GM23338 (cell line): ENCODE data around the gene AR. TPM values are rescaled to one million over a fixed set of nuclear protein-coding genes. Genes with fewer than 3 reads are reported as not detected.

Experiments used
- ATAC-seq: fragments of 200-7000 bp; cut with Tn5 transposase; 3 replicates; pipeline ENCODE4 v1.9.1; 2020
- DNase-seq: peaks from one replicate; pipeline ENCODE4 v3.0.0-alpha.2; 2015; ENCODE audit warnings: low spot score
- H2AFZ ChIP-seq: fragments of 200-600 bp; sonication (generic); 2 replicates; pipeline ENCODE4 v1.8.0; 2016; ENCODE audit warnings: antibody characterized with exemption, mild to moderate bottlenecking, moderate library complexity
- H3F3A ChIP-seq: fragments of 200-600 bp; sonication (generic); replicated peaks from 2 replicates; pipeline ENCODE4 v1.8.0; 2017; ENCODE audit warnings: antibody characterized with exemption, mixed run types, low read depth
- H3K27ac ChIP-seq: fragments of 200-600 bp; sonication (generic); 2 replicates; pipeline ENCODE4 v1.6.1; 2016; ENCODE audit warnings: low read depth
- H3K27me3 ChIP-seq: fragments of 200-600 bp; sonication (generic); 2 replicates; pipeline ENCODE4 v1.8.0; 2016; ENCODE audit warnings: mild to moderate bottlenecking, mixed run types, moderate library complexity; ENCODE audit not compliant: insufficient read depth
- H3K36me3 ChIP-seq: fragments of 200-600 bp; sonication (generic); 2 replicates; pipeline ENCODE4 v1.8.0; 2016; ENCODE audit warnings: mild to moderate bottlenecking; ENCODE audit not compliant: insufficient read depth
- H3K4me1 ChIP-seq: fragments of 200-600 bp; sonication (generic); 2 replicates; pipeline ENCODE4 v1.8.0; 2016; ENCODE audit warnings: mild to moderate bottlenecking, moderate library complexity; ENCODE audit not compliant: insufficient read depth
- H3K4me2 ChIP-seq: fragments of 200-600 bp; sonication (generic); 2 replicates; pipeline ENCODE4 v1.7.1; 2017; ENCODE audit warnings: mixed run types
- H3K4me3 ChIP-seq: fragments of 200-600 bp; sonication (generic); 2 replicates; pipeline ENCODE4 v1.6.1; 2016; ENCODE audit warnings: mixed run types
- H3K79me2 ChIP-seq: fragments of 200-600 bp; sonication (generic); replicated peaks from 2 replicates; pipeline ENCODE4 v1.8.0; 2017; ENCODE audit warnings: mild to moderate bottlenecking; ENCODE audit not compliant: insufficient read depth
- H3K9me2 ChIP-seq: fragments of 200-600 bp; sonication (generic); 2 replicates; pipeline ENCODE4 v1.8.0; 2017; ENCODE audit not compliant: insufficient read depth
- H4K20me1 ChIP-seq: fragments of 200-600 bp; sonication (generic); replicated peaks from 2 replicates; pipeline ENCODE4 v1.8.0; 2017; ENCODE audit warnings: mild to moderate bottlenecking; ENCODE audit not compliant: insufficient read depth
- H3K27ac Mint-ChIP-seq: 2 replicates; pipeline ENCODE4 v1.8.0; 2020; ENCODE audit warnings: inconsistent platforms, mild to moderate bottlenecking, moderate library complexity, mixed read lengths
- H3K27me3 Mint-ChIP-seq: 3 replicates; pipeline ENCODE4 v1.8.0; 2022; ENCODE audit warnings: low read depth, mild to moderate bottlenecking, moderate library complexity, mixed read lengths, inconsistent platforms; ENCODE audit not compliant: insufficient read depth, poor library complexity
- H3K36me3 Mint-ChIP-seq: 3 replicates; pipeline ENCODE4 v1.8.0; 2021; ENCODE audit warnings: low read depth, mild to moderate bottlenecking, inconsistent platforms, moderate library complexity, mixed read lengths
- H3K4me1 Mint-ChIP-seq: 3 replicates; pipeline ENCODE4 v1.8.0; 2020; ENCODE audit warnings: mild to moderate bottlenecking, inconsistent platforms, mixed read lengths
- H3K4me3 Mint-ChIP-seq: 3 replicates; pipeline ENCODE4 v1.8.0; 2021; ENCODE audit warnings: moderate library complexity, mild to moderate bottlenecking, inconsistent platforms, mixed read lengths
- H3K9me3 Mint-ChIP-seq: 3 replicates; pipeline ENCODE4 v1.8.0; 2020; ENCODE audit warnings: moderate library complexity, mild to moderate bottlenecking, inconsistent platforms, mixed read lengths
- CREB1 ChIP-seq: fragments of 250-450 bp; sonication (Bioruptor Pico); IDR thresholded peaks from 2 replicates; pipeline ENCODE4 v1.5.0; 2020; ENCODE audit warnings: low read depth, mild to moderate bottlenecking, moderate library complexity
- CTCF ChIP-seq, 2 experiments: fragments of 200-600 bp in 1 of 2; sonication (generic) in 1 of 2; conservative IDR thresholded peaks; 2 replicates each; pipeline versions ENCODE4 v1.5.1 to v1.6.1; 2016 to 2017; ENCODE audit warnings: antibody characterized with exemption in 2 of 2, low read depth in 2 of 2, mild to moderate bottlenecking in 2 of 2, moderate library complexity in 1 of 2
- EZH2 ChIP-seq: fragments of 200-600 bp; sonication (generic); IDR thresholded peaks from one replicate; pipeline ENCODE4 v1.8.0; 2017; ENCODE audit warnings: antibody characterized with exemption, mild to moderate bottlenecking, low read depth; ENCODE audit not compliant: unreplicated experiment
- EZH2phosphoT487 ChIP-seq: fragments of 200-600 bp; sonication (generic); IDR thresholded peaks from one replicate; pipeline ENCODE4 v1.8.1; 2018; ENCODE audit warnings: antibody characterized with exemption; ENCODE audit not compliant: unreplicated experiment
- JUNB ChIP-seq: IDR thresholded peaks from one replicate; pipeline ENCODE4 v1.6.1; 2016; ENCODE audit warnings: antibody characterized with exemption; ENCODE audit not compliant: unreplicated experiment
- POLR2AphosphoS5 ChIP-seq: IDR thresholded peaks from 2 replicates; pipeline ENCODE4 v1.6.1; 2016; ENCODE audit warnings: antibody characterized with exemption, low read depth
- REST ChIP-seq: IDR thresholded peaks from one replicate; pipeline ENCODE4 v1.6.1; 2018; ENCODE audit warnings: antibody characterized with exemption; ENCODE audit not compliant: unreplicated experiment
- STAT1 ChIP-seq: IDR thresholded peaks from one replicate; pipeline ENCODE4 v1.6.1; 2016; ENCODE audit warnings: antibody characterized with exemption; ENCODE audit not compliant: unreplicated experiment
- ZNF331 ChIP-seq: fragments of 250-450 bp; sonication (Bioruptor Pico); IDR thresholded peaks from 2 replicates; pipeline ENCODE4 v1.5.0; 2020; ENCODE audit warnings: low read depth, mild to moderate bottlenecking, moderate library complexity
- ZNF462 ChIP-seq: fragments of 250-450 bp; sonication (Bioruptor Pico); IDR thresholded peaks from 2 replicates; pipeline ENCODE4 v1.5.0; 2020; ENCODE audit warnings: mild to moderate bottlenecking, moderate library complexity
- polyA plus RNA-seq: library from polyadenylated mRNA; unstranded; fragments of >200 nt; fragmentation: Nextera tagmentation; extraction: Ambion mirVana; gene quantifications from 2 replicates; pipeline ENCODE4 v1.2.1, GENCODE V29; 2016
- total RNA-seq: library from RNA; depleted of rRNA; stranded (reverse); fragments of >200 nt; shearing (Covaris generic); gene quantifications from 2 replicates; pipeline ENCODE4 v1.2.3, GENCODE V29; 2014

Gene AR
- total and polyA plus RNA-seq, 2 experiments from 2014 or later: 11.2 to 13.3 TPM

- TF ChIP-seq CTCF (conservative IDR thresholded peaks at IDR 0.05; ENCODE audit: low read depth in 2 of 2) (no peak), POLR2AphosphoS5 (no peak)
These were observed 23.1 kb upstream of the AR start (continued) for GRCh38 chrX:67520671-67521070.

GRCh38 chrX:67523002-67523681, 20.7 kb upstream of the AR start:
- no peaks in the 10 kb centered on the region for H4K20me1 ChIP-seq
- H3K27me3 ChIP-seq: no peaks in the 10 kb centered on the region
- no peak overlapping the region for H3K27ac ChIP-seq
- H3K4me2 ChIP-seq: no peak overlapping the region
- Mint-ChIP-seq H3K9me3 (peaks cover 4% of the 10 kb centered on the region; the same call in 1 of the 3 replicates), H3K4me1 (peaks cover 17% of the 10 kb centered on the region), H3K4me3 (no peak overlapping the region), H3K27ac (no peak overlapping the region), H3K36me3 (peaks cover 6% of the 10 kb centered on the region; the same call in 1 of the 3 replicates), H3K27me3 (no peaks in the 10 kb centered on the region)
- no peak overlapping the region for H2AFZ ChIP-seq
- no peaks in the 10 kb centered on the region for H3K9me2 ChIP-seq
- ATAC-seq: no peak
- DNase-seq: no peak
- H3K79me2 ChIP-seq: no peaks in the 10 kb centered on the region
- H3F3A ChIP-seq: no peaks in the 10 kb centered on the region
- no peak overlapping the region for H3K4me3 ChIP-seq
- no peaks in the 10 kb centered on the region for H3K4me1 ChIP-seq
- H3K36me3 ChIP-seq: no peaks in the 10 kb centered on the region
- TF ChIP-seq ZNF331 (CRISPR knock-in tag): no peak
- no peak for TF ChIP-seq STAT1
- no peak for TF ChIP-seq POLR2AphosphoS5
- TF ChIP-seq REST: no peak
- TF ChIP-seq JUNB: no peak
- TF ChIP-seq EZH2: no peak
- TF ChIP-seq EZH2phosphoT487: no peak
- no peak for TF ChIP-seq CREB1 (CRISPR knock-in tag)
- TF ChIP-seq ZNF462 (CRISPR knock-in tag): no peak
- no peak for TF ChIP-seq CTCF (conservative IDR thresholded peaks at IDR 0.05; ENCODE audit: low read depth in 2 of 2)
